ENCODE results near the gene FNDC11.

FNDC11 gene

DNA sequence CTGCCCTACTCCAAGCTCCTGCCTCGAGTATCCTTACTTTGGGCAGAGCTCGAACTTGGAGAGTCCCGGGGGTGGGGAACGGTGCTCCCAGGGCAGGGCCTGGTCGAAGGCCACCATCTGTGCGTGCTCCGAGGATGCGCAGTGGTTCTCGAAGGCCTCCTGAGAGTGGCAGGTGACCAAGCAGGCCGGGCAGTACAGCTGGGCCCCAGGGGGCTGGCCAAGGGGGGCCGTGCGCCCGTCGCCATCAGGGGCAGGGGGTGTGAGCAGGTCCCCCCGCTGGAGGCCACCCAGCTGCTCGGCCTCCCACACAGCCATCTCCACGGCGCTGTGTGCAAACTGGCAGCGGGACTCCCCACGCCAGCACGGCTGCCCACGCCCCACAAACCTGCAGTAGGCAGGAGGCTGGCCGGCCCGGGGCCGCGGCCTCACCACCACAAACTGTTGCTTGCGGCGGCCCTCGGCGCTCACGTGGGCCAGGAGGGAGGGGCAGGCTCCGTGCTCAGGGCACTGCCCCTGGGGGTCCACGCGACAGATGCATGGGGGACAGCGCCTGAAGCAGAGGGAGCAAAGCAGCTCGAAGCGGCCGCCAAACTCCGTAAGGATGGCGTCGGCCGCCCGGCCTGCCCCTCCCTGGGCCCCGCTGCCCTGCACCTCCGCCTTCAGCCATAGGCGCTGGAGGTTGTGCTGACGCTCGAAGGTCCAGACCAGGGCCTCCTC, 18.3 kb downstream of the FNDC11 start:
- no peak for TF ChIP-seq CTCF (IDR thresholded peaks at IDR 0.05; ENCODE audit: control insufficient read depth, insufficient read depth, low read depth, low read length, missing control alignments)
- no peak for DNase-seq (ENCODE audit: low read depth)
- H3K4me3 ChIP-seq (ENCODE audit: control insufficient read depth, low read depth, low read length): no peak overlapping the region

DNA sequence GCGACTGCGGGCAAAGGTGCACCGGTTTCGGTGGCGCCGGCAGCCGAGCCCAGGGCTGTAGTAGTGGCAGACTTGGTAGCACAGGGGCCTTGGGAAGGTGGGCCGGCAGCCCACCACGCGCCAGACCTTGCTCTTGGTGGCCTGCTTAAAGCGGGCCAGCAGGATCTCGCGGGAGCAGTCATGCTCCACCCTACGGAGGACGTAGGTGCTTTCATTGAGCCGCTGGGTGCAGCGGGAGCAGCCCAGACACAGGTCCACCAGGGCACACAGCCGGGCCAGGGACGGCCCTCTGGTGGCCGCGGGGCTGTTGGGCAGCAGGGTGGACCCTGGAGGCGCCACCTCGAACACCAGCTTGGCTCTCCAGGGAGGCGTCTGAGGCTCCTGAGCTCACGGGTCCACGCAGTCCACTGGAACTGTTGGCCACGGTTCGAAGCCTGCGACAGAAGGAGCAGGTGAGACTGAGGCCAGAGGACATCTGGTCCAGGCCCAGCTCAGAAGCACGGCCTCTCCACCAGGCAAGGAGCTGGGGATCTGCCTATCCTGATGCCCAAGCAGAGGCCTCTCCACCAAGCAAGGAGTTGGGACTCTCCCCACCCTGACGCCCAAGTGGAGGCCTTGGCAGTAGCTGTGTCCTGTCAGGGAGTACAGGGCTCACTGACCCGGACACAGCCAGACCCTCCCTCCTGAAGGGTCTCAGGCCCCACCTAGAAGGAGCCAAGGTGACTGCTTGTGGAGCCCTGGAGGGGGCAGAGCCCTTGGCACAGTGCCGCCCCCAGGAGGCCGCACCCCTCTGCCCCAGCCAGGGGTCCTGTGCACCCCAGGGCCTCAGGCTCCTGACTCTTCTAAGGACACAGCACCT, 19.1 kb downstream of the FNDC11 start:
- H3K4me3 ChIP-seq (ENCODE audit: control insufficient read depth, low read depth, low read length): peak overlapping the region; percentile 78
- DNase-seq (ENCODE audit: low read depth): no peak
- TF ChIP-seq CTCF (IDR thresholded peaks at IDR 0.05; ENCODE audit: control insufficient read depth, insufficient read depth, low read depth, low read length, missing control alignments): peak; percentile 25

- no peak for TF ChIP-seq CTCF (IDR thresholded peaks at IDR 0.05; ENCODE audit: control insufficient read depth, insufficient read depth, low read depth, low read length, missing control alignments)
- DNase-seq (ENCODE audit: low read depth): no peak
- peak overlapping the region; percentile 78 for H3K4me3 ChIP-seq (ENCODE audit: control insufficient read depth, low read depth, low read length)
These were observed 19.7 kb downstream of the FNDC11 start for GRCh38 chr20:63573647-63574131.

DNA sequence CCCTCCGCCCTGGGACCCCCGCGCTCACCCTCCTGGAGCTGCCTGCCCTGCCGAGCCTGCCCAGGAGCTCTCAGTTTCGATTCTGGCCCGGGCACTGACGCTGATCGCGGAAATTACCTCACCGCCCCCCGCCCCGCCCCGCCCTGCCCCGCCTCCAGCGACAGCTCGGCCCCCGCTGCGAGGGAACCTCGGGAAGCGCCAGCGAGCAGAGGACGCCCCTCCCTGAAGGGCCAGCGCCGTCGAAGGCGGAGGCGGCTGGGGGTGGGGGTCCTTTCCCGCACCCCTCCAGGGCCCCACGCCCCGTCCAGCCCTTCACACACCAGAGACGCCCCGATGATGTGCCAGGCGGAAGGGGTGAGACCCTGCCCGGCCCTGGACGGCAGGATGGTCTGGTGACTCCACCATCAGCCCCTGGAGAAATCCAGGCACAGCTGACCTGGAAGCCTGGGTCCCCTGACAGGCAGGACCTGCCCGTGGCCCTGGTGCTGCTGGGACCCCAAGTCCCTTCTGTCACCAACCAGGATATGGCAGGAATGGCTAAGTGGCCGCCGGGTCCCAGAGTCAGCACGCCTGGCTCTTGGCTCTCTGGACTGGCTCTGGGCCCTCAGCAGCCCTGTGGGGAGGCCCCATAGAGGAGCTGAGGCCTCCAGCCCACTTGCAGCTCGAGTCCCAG, 20.3 kb downstream of the FNDC11 start, which contains the start of gene HELZ2:
Gene HELZ2, minus strand, starts transcription at position 84 of the 673 bp plus-strand sequence. CDS start 1,854 bp downstream, outside the sequence.
- DNase-seq (ENCODE audit: low read depth): no peak
- peak within 1 kb of the TSS; percentile 78 for H3K4me3 ChIP-seq (ENCODE audit: control insufficient read depth, low read depth, low read length)
- no peak for TF ChIP-seq CTCF (IDR thresholded peaks at IDR 0.05; ENCODE audit: control insufficient read depth, insufficient read depth, low read depth, low read length, missing control alignments)

- no peak for TF ChIP-seq CTCF (IDR thresholded peaks at IDR 0.05; ENCODE audit: control insufficient read depth, insufficient read depth, low read depth, low read length, missing control alignments)
- H3K4me3 ChIP-seq (ENCODE audit: control insufficient read depth, low read depth, low read length): no peak overlapping the region
- DNase-seq (ENCODE audit: low read depth): no peak
These were observed 21.1 kb downstream of the FNDC11 start for GRCh38 chr20:63574829-63575743.

Measured in AG09309 (cell line).